ENCODE data around the gene STARD4. TPM values are rescaled to one million over a fixed set of nuclear protein-coding genes. Genes with fewer than 3 reads are reported as not detected.

The STARD4 gene
- polyA plus RNA-seq, 1 of the 3 experiments (the other 2 are of a cell fraction): 10.0 TPM

- H3K4me1 ChIP-seq (ENCODE audit: control insufficient read depth in 1 of 2, insufficient read depth in 2 of 2, low read depth in 1 of 2, low read length in 1 of 2): peaks cover 2 to 5% of the 10 kb centered on the region in 2 experiments; a peak in 3 of 4 replicates
- H3K9ac ChIP-seq: no peak overlapping the region
- no peaks in the 10 kb centered on the region for H3F3A ChIP-seq (replicated peaks; ENCODE audit: insufficient read depth)
- H3K9me2 ChIP-seq: no peaks in the 10 kb centered on the region
- no peaks in the 10 kb centered on the region for H3K36me3 ChIP-seq (replicated peaks in 1 of 2; ENCODE audit: control insufficient read depth in 1 of 2, insufficient read depth in 2 of 2, low read length in 1 of 2)
- no peak for DNase-seq
- no peak overlapping the region for H3K27ac ChIP-seq (ENCODE audit: low read depth in 2 of 2, low read length in 1 of 2)
- H4K20me1 ChIP-seq (ENCODE audit: insufficient read depth): no peaks in the 10 kb centered on the region
- H3K4me2 ChIP-seq: no peak overlapping the region
- no peaks in the 10 kb centered on the region for H3K79me2 ChIP-seq (ENCODE audit: insufficient read depth)
- no peaks in the 10 kb centered on the region; the same call in 1 of the 2 replicates for H3K9me3 ChIP-seq
- WGBS (ENCODE audit: low lambda C conversion rate): 80% methylated on average over 3 of the region's 3 CpGs
- H3K4me3 ChIP-seq (ENCODE audit: low read depth in 2 of 2, low read length in 1 of 2): no peak overlapping the region
- POLR2A ChIA-PET: no interaction called here
- CTCF ChIA-PET: interaction anchor here (1.0 to 1.4 kb wide), 2 partner anchors 25 to 590 kb away, joined by 3 to 7 read pairs; no protein-coding TSS in a partner anchor
- TF ChIP-seq TAF1 (IDR thresholded peaks at IDR 0.05; ENCODE audit: borderline replicate concordance, low read depth, low read length) (no peak), MXI1 (IDR thresholded peaks at IDR 0.05; ENCODE audit: low read depth, low read length) (no peak), GABPA (IDR thresholded peaks at IDR 0.05; ENCODE audit: low read depth) (no peak), CTCF (IDR thresholded peaks at IDR 0.05) (no peak), GATA2 (CRISPR knock-in tag; IDR thresholded peaks at IDR 0.05) (no peak)
- TF ChIP-seq, protein P1, sequence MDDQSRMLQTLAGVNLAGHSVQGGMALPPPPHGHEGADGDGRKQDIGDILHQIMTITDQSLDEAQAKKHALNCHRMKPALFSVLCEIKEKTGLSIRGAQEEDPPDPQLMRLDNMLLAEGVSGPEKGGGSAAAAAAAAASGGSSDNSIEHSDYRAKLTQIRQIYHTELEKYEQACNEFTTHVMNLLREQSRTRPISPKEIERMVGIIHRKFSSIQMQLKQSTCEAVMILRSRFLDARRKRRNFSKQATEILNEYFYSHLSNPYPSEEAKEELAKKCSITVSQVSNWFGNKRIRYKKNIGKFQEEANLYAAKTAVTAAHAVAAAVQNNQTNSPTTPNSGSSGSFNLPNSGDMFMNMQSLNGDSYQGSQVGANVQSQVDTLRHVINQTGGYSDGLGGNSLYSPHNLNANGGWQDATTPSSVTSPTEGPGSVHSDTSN (IDR thresholded peaks at IDR 0.05): no peak
- TF ChIP-seq, protein P2, sequence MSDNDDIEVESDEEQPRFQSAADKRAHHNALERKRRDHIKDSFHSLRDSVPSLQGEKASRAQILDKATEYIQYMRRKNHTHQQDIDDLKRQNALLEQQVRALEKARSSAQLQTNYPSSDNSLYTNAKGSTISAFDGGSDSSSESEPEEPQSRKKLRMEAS (IDR thresholded peaks at IDR 0.05; ENCODE audit: low read depth): no peak
- no peak overlapping the region for H2AFZ ChIP-seq (ENCODE audit: low read depth)
- no peaks in the 10 kb centered on the region for H3K27me3 ChIP-seq (ENCODE audit: insufficient read depth)
Observed at GRCh38 chr5:111556501-111556900, 44.2 kb upstream of the STARD4 start.

GRCh38 chr5:111555760-111556159 lies 43.4 kb upstream of the STARD4 start:
- ChIA-PET CTCF (interaction anchor here (0.6 to 1.4 kb wide), 3 partner anchors 24 to 590 kb away, joined by 3 to 7 read pairs (median 3); no protein-coding TSS in a partner anchor), POLR2A (no interaction called here)
- Histone ChIP-seq H4K20me1 (ENCODE audit: insufficient read depth) (no peaks in the 10 kb centered on the region), H3K4me1 (ENCODE audit: control insufficient read depth in 1 of 2, insufficient read depth in 2 of 2, low read depth in 1 of 2, low read length in 1 of 2) (peaks cover 4 to 13% of the 10 kb centered on the region in 2 experiments; a peak in 3 of 4 replicates), H2AFZ (ENCODE audit: low read depth) (no peak overlapping the region), H3K79me2 (ENCODE audit: insufficient read depth) (no peaks in the 10 kb centered on the region), H3K9me3 (no peaks in the 10 kb centered on the region; the same call in 1 of the 2 replicates), H3F3A (replicated peaks; ENCODE audit: insufficient read depth) (no peaks in the 10 kb centered on the region), H3K4me3 (ENCODE audit: low read depth in 2 of 2, low read length in 1 of 2) (no peak overlapping the region), H3K36me3 (replicated peaks in 1 of 2; ENCODE audit: control insufficient read depth in 1 of 2, insufficient read depth in 2 of 2, low read length in 1 of 2) (no peaks in the 10 kb centered on the region), H3K27ac (ENCODE audit: low read depth in 2 of 2, low read length in 1 of 2) (no peak overlapping the region), H3K9me2 (no peaks in the 10 kb centered on the region), H3K27me3 (ENCODE audit: insufficient read depth) (no peaks in the 10 kb centered on the region), H3K4me2 (no peak overlapping the region), H3K9ac (no peak overlapping the region)
- WGBS (ENCODE audit: low lambda C conversion rate): 73% methylated on average over 1 of the region's 1 CpG
- TF ChIP-seq TAF1 (IDR thresholded peaks at IDR 0.05; ENCODE audit: borderline replicate concordance, low read depth, low read length) (no peak), POLR2AphosphoS5 (IDR thresholded peaks at IDR 0.05; ENCODE audit: low read depth, low read length) (no peak), RAD21 (IDR thresholded peaks at IDR 0.05; ENCODE audit: low read length) (no peak), GABPA (IDR thresholded peaks at IDR 0.05; ENCODE audit: low read depth) (no peak), RCOR1 (IDR thresholded peaks at IDR 0.05; ENCODE audit: low read length) (no peak)
- TF ChIP-seq, protein P3, sequence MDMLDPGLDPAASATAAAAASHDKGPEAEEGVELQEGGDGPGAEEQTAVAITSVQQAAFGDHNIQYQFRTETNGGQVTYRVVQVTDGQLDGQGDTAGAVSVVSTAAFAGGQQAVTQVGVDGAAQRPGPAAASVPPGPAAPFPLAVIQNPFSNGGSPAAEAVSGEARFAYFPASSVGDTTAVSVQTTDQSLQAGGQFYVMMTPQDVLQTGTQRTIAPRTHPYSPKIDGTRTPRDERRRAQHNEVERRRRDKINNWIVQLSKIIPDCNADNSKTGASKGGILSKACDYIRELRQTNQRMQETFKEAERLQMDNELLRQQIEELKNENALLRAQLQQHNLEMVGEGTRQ (IDR thresholded peaks at IDR 0.05; ENCODE audit: borderline replicate concordance, low read depth, low read length): no peak
- DNase-seq: no peak

Data from SK-N-SH (cell line).